ENCODE results near the gene SECISBP2.
A peak's percentile ranks its signal among the peaks of the same experiment; 100 is the strongest.

SECISBP2 gene

GRCh38 chr9:89363921-89364665 is 45.8 kb downstream of the SECISBP2 start:
- Histone ChIP-seq H4K8ac (ENCODE audit: low read depth, low read length) (no peak overlapping the region), H3K4me2 (ENCODE audit: low read length) (no peak overlapping the region), H3K36me3 (ENCODE audit: control insufficient read depth in 1 of 2, insufficient read depth in 2 of 2, low read length in 2 of 2) (peaks cover 23 to 35% of the 10 kb centered on the region in 2 experiments), H2AK5ac (ENCODE audit: low read length) (no peak overlapping the region), H3K4me3 (ENCODE audit: low read depth, low read length) (peak overlapping the region; percentile 45), H3K27ac (ENCODE audit: low read depth, low read length) (no peak overlapping the region), H3K23ac (ENCODE audit: low read length) (no peak overlapping the region), H2BK12ac (ENCODE audit: low read length) (no peak overlapping the region), H4K91ac (ENCODE audit: low read depth, low read length) (no peak overlapping the region), H2BK5ac (ENCODE audit: low read depth, low read length, poor library complexity) (no peak overlapping the region), H3K9ac (ENCODE audit: low read length) (no peak overlapping the region), H3K27me3 (ENCODE audit: insufficient read depth, low read length) (no peaks in the 10 kb centered on the region), H2BK120ac (ENCODE audit: insufficient read depth, low read length, poor library complexity) (no peak overlapping the region), H3K18ac (ENCODE audit: low read length) (no peak overlapping the region), H3K4me1 (ENCODE audit: control insufficient read depth in 1 of 2, insufficient read depth in 2 of 2, low read length in 2 of 2) (no peaks in the 10 kb centered on the region), H4K12ac (ENCODE audit: low read depth, low read length) (no peak overlapping the region), H3K79me2 (ENCODE audit: control insufficient read depth, insufficient read depth, low read length, poor library complexity) (no peaks in the 10 kb centered on the region), H3K79me1 (ENCODE audit: low read length) (no peaks in the 10 kb centered on the region), H2AFZ (ENCODE audit: insufficient read depth, low read length, poor library complexity) (no peak overlapping the region), H3K14ac (ENCODE audit: low read length) (no peak overlapping the region), H3K9me3 (ENCODE audit: insufficient read depth, low read depth, low read length) (peaks cover 6% of the 10 kb centered on the region), H3K4ac (ENCODE audit: low read depth, low read length) (no peak overlapping the region)
- DNase-seq, result no peak
- no CpG with 5 or more reads among the region's 9 CpGs for WGBS (ENCODE audit: extremely low coverage, insufficient coverage, insufficient read length)

DNA sequence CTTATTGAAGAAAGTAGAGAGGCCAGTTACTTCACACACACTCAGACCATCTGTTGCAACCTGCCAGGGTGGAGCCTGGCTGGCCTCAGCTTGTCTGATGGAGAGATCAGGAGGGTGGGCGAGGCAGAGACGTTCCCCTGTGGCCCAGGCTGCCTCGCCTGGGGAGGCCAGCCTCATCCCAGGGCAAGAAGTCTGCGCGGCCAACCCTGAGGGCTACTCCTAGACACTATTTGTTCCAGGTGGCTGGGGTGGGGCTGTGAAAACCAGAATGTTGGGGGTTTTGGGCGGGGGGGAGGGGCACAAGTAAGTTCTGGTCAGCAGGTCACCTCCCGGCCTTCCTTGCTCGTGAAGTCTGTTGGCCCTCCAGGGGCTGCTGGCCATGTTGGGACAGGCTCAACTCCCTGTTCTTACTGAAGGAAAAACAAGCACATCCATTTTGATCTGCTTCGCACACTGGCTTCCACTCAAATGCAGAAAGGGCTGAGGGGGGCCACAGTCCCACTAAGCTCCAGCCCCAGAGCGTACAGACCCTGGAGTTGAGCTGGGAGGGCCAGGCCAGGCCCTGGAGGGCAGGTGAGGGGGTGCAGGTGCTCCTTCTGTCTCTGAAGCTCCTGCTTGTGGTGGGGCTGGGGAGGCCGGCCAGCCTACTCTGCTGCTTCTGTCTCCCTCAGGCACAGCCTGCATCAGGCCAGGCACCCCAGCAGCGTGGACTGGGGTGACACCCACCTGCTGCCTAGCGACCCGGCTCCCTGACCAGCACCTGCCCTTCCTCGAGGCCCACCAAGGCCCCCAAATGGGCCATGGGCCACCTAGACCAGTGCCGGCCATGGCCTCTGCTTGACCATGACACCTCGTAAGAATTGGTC is 46.6 kb downstream of the SECISBP2 start:
- Histone ChIP-seq H3K79me2 (ENCODE audit: control insufficient read depth, insufficient read depth, low read length, poor library complexity) (no peaks in the 10 kb centered on the region), H2AFZ (ENCODE audit: insufficient read depth, low read length, poor library complexity) (no peak overlapping the region), H3K27me3 (ENCODE audit: insufficient read depth, low read length) (no peaks in the 10 kb centered on the region), H4K12ac (ENCODE audit: low read depth, low read length) (no peak overlapping the region), H3K18ac (ENCODE audit: low read length) (no peak overlapping the region), H2BK12ac (ENCODE audit: low read length) (no peak overlapping the region), H4K8ac (ENCODE audit: low read depth, low read length) (no peak overlapping the region), H2BK5ac (ENCODE audit: low read depth, low read length, poor library complexity) (no peak overlapping the region), H3K79me1 (ENCODE audit: low read length) (no peaks in the 10 kb centered on the region), H2BK120ac (ENCODE audit: insufficient read depth, low read length, poor library complexity) (no peak overlapping the region), H3K9ac (ENCODE audit: low read length) (no peak overlapping the region), H4K91ac (ENCODE audit: low read depth, low read length) (no peak overlapping the region), H3K9me3 (ENCODE audit: insufficient read depth, low read depth, low read length) (peaks cover 8% of the 10 kb centered on the region), H3K36me3 (ENCODE audit: control insufficient read depth in 1 of 2, insufficient read depth in 2 of 2, low read length in 2 of 2) (peaks cover 19 to 30% of the 10 kb centered on the region in 2 experiments), H3K4ac (ENCODE audit: low read depth, low read length) (no peak overlapping the region), H2AK5ac (ENCODE audit: low read length) (no peak overlapping the region), H3K27ac (ENCODE audit: low read depth, low read length) (no peak overlapping the region), H3K4me2 (ENCODE audit: low read length) (no peak overlapping the region), H3K4me3 (ENCODE audit: low read depth, low read length) (no peak overlapping the region), H3K4me1 (ENCODE audit: control insufficient read depth in 1 of 2, insufficient read depth in 2 of 2, low read length in 2 of 2) (no peaks in the 10 kb centered on the region), H3K23ac (ENCODE audit: low read length) (no peak overlapping the region), H3K14ac (ENCODE audit: low read length) (no peak overlapping the region)
- no peak for DNase-seq
- no CpG with 5 or more reads among the region's 17 CpGs for WGBS (ENCODE audit: extremely low coverage, insufficient coverage, insufficient read length)

DNA sequence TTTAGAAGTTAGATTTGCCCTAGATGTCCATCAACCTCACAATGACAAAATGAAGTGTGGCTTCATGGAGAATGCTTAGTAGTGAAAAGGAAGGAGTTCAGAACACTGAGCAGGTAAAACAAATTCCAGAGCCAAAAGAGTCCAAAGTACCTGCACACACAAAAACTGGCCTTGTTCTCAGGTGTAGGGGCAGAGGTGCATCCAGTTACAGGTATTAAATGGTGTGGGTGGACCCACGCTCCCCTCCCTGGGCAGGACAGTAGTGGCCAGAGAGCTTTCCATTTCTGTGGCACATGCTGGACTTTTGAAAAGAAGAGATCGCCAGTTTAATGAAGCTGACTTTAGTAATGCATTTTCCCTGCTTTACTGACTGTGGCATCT is 47.2 kb downstream of the SECISBP2 start:
- no peak overlapping the region for H3K18ac ChIP-seq (ENCODE audit: low read length)
- no peak overlapping the region for H2BK12ac ChIP-seq (ENCODE audit: low read length)
- peaks cover 17 to 27% of the 10 kb centered on the region in 2 experiments for H3K36me3 ChIP-seq (ENCODE audit: control insufficient read depth in 1 of 2, insufficient read depth in 2 of 2, low read length in 2 of 2)
- no peak overlapping the region for H4K12ac ChIP-seq (ENCODE audit: low read depth, low read length)
- DNase-seq, result no peak
- WGBS (ENCODE audit: extremely low coverage, insufficient coverage, insufficient read length), result no CpG with 5 or more reads among the region's 2 CpGs
- no peak overlapping the region for H3K4me2 ChIP-seq (ENCODE audit: low read length)
- no peak overlapping the region for H3K9ac ChIP-seq (ENCODE audit: low read length)
- no peak overlapping the region for H2AFZ ChIP-seq (ENCODE audit: insufficient read depth, low read length, poor library complexity)
- H3K79me1 ChIP-seq (ENCODE audit: low read length), result no peaks in the 10 kb centered on the region
- H3K4me3 ChIP-seq (ENCODE audit: low read depth, low read length), result no peak overlapping the region
- H3K4ac ChIP-seq (ENCODE audit: low read depth, low read length), result no peak overlapping the region
- no peak overlapping the region for H2AK5ac ChIP-seq (ENCODE audit: low read length)
- H3K79me2 ChIP-seq (ENCODE audit: control insufficient read depth, insufficient read depth, low read length, poor library complexity), result no peaks in the 10 kb centered on the region
- no peak overlapping the region for H2BK120ac ChIP-seq (ENCODE audit: insufficient read depth, low read length, poor library complexity)
- H4K91ac ChIP-seq (ENCODE audit: low read depth, low read length), result no peak overlapping the region
- H2BK5ac ChIP-seq (ENCODE audit: low read depth, low read length, poor library complexity), result no peak overlapping the region
- H3K14ac ChIP-seq (ENCODE audit: low read length), result no peak overlapping the region
- no peak overlapping the region for H3K27ac ChIP-seq (ENCODE audit: low read depth, low read length)
- no peak overlapping the region for H3K23ac ChIP-seq (ENCODE audit: low read length)
- no peaks in the 10 kb centered on the region for H3K27me3 ChIP-seq (ENCODE audit: insufficient read depth, low read length)
- no peak overlapping the region for H4K8ac ChIP-seq (ENCODE audit: low read depth, low read length)
- no peaks in the 10 kb centered on the region for H3K4me1 ChIP-seq (ENCODE audit: control insufficient read depth in 1 of 2, insufficient read depth in 2 of 2, low read length in 2 of 2)
- H3K9me3 ChIP-seq (ENCODE audit: insufficient read depth, low read depth, low read length), result peaks cover 13% of the 10 kb centered on the region

DNA sequence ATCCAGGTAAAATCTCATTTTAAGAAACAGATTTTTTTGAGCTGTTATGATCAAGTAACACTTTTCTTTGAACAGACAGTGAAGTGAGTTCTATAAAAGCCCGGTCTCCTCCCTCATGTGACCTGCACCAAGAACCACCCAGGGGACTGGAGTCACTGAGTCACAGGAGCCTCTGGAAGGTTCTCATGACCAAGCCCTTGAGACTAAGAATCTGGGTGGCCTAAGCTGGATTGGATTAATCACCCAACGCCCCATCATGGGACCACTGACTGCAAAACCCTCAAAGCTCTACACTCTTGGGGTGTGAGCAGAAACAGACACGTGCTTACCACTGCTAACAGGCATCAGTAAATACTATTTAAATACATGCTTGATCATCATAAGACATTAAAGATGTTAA is 48.4 kb downstream of the SECISBP2 start:
- Histone ChIP-seq H3K23ac (ENCODE audit: low read length) (no peak overlapping the region), H4K91ac (ENCODE audit: low read depth, low read length) (no peak overlapping the region), H3K36me3 (ENCODE audit: control insufficient read depth in 1 of 2, insufficient read depth in 2 of 2, low read length in 2 of 2) (peaks cover 14 to 16% of the 10 kb centered on the region in 2 experiments), H3K79me1 (ENCODE audit: low read length) (no peaks in the 10 kb centered on the region), H3K4me2 (ENCODE audit: low read length) (no peak overlapping the region), H3K27me3 (ENCODE audit: insufficient read depth, low read length) (no peaks in the 10 kb centered on the region), H3K9me3 (ENCODE audit: insufficient read depth, low read depth, low read length) (peaks cover 17% of the 10 kb centered on the region), H3K27ac (ENCODE audit: low read depth, low read length) (no peak overlapping the region), H2AFZ (ENCODE audit: insufficient read depth, low read length, poor library complexity) (no peak overlapping the region), H4K12ac (ENCODE audit: low read depth, low read length) (no peak overlapping the region), H3K4ac (ENCODE audit: low read depth, low read length) (no peak overlapping the region), H3K4me1 (ENCODE audit: control insufficient read depth in 1 of 2, insufficient read depth in 2 of 2, low read length in 2 of 2) (no peaks in the 10 kb centered on the region), H2BK5ac (ENCODE audit: low read depth, low read length, poor library complexity) (no peak overlapping the region), H3K9ac (ENCODE audit: low read length) (no peak overlapping the region), H3K14ac (ENCODE audit: low read length) (no peak overlapping the region), H4K8ac (ENCODE audit: low read depth, low read length) (no peak overlapping the region), H2BK12ac (ENCODE audit: low read length) (no peak overlapping the region), H2BK120ac (ENCODE audit: insufficient read depth, low read length, poor library complexity) (no peak overlapping the region), H2AK5ac (ENCODE audit: low read length) (no peak overlapping the region), H3K79me2 (ENCODE audit: control insufficient read depth, insufficient read depth, low read length, poor library complexity) (no peaks in the 10 kb centered on the region), H3K4me3 (ENCODE audit: low read depth, low read length) (no peak overlapping the region), H3K18ac (ENCODE audit: low read length) (no peak overlapping the region)
- DNase-seq, result no peak
- WGBS (ENCODE audit: extremely low coverage, insufficient coverage, insufficient read length), result no CpG with 5 or more reads among the region's 3 CpGs
